ENCODE results near the gene PDE6G. TPM values are rescaled to one million over a fixed set of nuclear protein-coding genes. Genes with fewer than 3 reads are reported as not detected.

The PDE6G gene
- total RNA-seq, 4 donors from 2014 or later, result 2.1 TPM; not detected in 3

GRCh38 chr17:81636505-81637288 is 19.6 kb downstream of the PDE6G start, which contains the start of the genes NPLOC4 and TSPAN10:
Gene NPLOC4, minus strand, starts transcription at chr17:81637112. Its CDS starts 182 bp downstream, at chr17:81636930.
Gene TSPAN10, plus strand, starts transcription at chr17:81637196. Its CDS starts 5,217 bp downstream, at chr17:81642413.
- Histone ChIP-seq H3K36me3 (no peaks in the 10 kb centered on the region), H3K27me3 (no peaks in the 10 kb centered on the region), H3K4me3 (peak within 1 kb of the TSS; percentile 77 to 95), H3K4me1 (peaks cover 0 to 13% of the 10 kb centered on the region in 2 donors), H3K27ac (peak within 1 kb of the TSS; percentile 81), H3K9me3 (no peaks in the 10 kb centered on the region)
- peak; percentile 80 to 89 for DNase-seq
- TF ChIP-seq CTCF (IDR thresholded peaks at IDR 0.05), result peak in 2 of 4 experiments; percentile 19 to 25
- TF ChIP-seq POLR2A (IDR thresholded peaks at IDR 0.05), result peak; percentile 61 to 88
- intact Hi-C loops (cut with DNase I; ENCODE audit: low total_unique reads), result no loop called here

GRCh38 chr17:81635973-81636504 is 20.3 kb downstream of the PDE6G start:
- DNase-seq, result no peak
- no peak for TF ChIP-seq CTCF (IDR thresholded peaks at IDR 0.05)
- TF ChIP-seq POLR2A (IDR thresholded peaks at IDR 0.05), result no peak
- Histone ChIP-seq H3K27me3 (no peaks in the 10 kb centered on the region), H3K36me3 (no peaks in the 10 kb centered on the region), H3K27ac (peak overlapping the region; percentile 81), H3K4me1 (peaks cover 0 to 13% of the 10 kb centered on the region in 2 donors), H3K4me3 (peak overlapping the region; percentile 77 to 95), H3K9me3 (no peaks in the 10 kb centered on the region)
- intact Hi-C loops (cut with DNase I; ENCODE audit: low total_unique reads), result no loop called here

DNA sequence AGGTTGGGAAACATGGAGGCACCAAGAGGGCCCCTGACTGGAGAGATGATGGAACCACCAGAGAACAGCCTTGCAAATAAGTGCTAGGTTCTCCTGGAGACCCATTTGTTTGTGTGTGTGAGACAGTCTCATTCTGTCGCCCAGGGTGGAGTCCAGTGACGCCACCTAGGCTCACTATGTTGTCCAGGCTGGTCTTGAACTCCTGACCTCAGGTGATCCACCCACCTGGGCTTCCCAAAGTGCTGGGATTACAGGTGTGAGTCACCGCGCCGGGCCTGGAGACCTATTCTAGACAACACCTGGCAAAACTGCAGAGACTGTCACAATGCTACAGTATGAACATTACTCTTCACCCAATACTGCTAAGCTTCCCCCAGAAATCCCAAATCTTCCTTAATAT is 20.9 kb downstream of the PDE6G start:
- intact Hi-C loops (cut with DNase I; ENCODE audit: low total_unique reads), result no loop called here
- H3K27ac ChIP-seq, result no peak overlapping the region
- H3K4me3 ChIP-seq, result peak overlapping the region in 1 of 2 donors; percentile 95
- TF ChIP-seq CTCF (IDR thresholded peaks at IDR 0.05) (no peak), POLR2A (IDR thresholded peaks at IDR 0.05) (no peak)
- no peaks in the 10 kb centered on the region for H3K27me3 ChIP-seq
- DNase-seq, result no peak
- H3K9me3 ChIP-seq, result no peaks in the 10 kb centered on the region
- peaks cover 0 to 13% of the 10 kb centered on the region in 2 donors for H3K4me1 ChIP-seq
- H3K36me3 ChIP-seq, result no peaks in the 10 kb centered on the region

DNA sequence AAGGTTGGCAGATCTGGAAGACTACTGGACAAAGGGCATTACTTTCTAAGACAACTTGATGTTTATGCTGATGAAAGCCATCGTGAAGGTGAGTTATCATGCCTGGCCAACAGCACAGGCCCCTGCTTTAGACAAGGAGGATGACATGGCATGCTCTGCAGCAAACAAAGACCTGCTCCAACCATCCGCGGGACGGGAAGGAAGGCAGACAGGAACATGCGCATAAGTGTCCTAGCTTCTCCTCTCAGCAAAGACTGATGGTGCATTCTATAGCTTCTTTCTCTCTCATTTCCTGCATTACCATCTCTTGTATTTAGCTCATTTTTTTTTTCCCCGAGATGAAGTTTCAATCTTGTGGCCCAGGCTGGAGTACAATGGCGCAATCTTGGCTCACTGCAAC is 24.9 kb downstream of the PDE6G start:
- Histone ChIP-seq H3K36me3 (no peaks in the 10 kb centered on the region), H3K4me1 (peaks cover 0 to 13% of the 10 kb centered on the region in 2 donors), H3K4me3 (no peak overlapping the region), H3K27me3 (no peaks in the 10 kb centered on the region), H3K9me3 (no peaks in the 10 kb centered on the region), H3K27ac (no peak overlapping the region)
- no peak for DNase-seq
- TF ChIP-seq CTCF (IDR thresholded peaks at IDR 0.05) (no peak), POLR2A (IDR thresholded peaks at IDR 0.05) (no peak)
- intact Hi-C loops (cut with DNase I; ENCODE audit: low total_unique reads), result no loop called here

DNA sequence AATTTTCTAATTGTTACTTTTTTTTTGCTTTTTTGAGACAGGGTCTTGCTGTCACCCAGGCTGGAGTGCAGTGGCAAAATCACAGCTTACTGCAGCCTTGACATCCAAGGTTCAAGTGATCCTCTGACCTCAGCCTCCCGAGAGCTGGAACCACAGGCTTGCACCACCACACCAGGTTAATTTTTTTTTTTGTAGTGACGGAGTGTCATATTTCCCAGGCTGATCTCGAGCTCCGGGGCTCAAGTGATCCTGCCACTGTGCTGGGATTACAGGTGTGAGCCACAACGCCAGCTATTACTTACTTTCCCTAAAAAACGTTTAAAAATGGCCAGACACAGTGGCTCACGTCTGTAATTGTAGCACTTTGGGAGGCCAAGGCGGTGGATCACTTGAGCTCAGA is 26.1 kb downstream of the PDE6G start:
- H3K4me1 ChIP-seq, result peaks cover 0 to 8% of the 10 kb centered on the region in 2 donors
- intact Hi-C loops (cut with DNase I; ENCODE audit: low total_unique reads), result no loop called here

More for the DNA sequence above, 26.1 kb downstream of the PDE6G start:
- Histone ChIP-seq H3K27me3 (no peaks in the 10 kb centered on the region), H3K9me3 (no peaks in the 10 kb centered on the region), H3K36me3 (no peaks in the 10 kb centered on the region), H3K4me3 (no peak overlapping the region), H3K27ac (no peak overlapping the region)
- TF ChIP-seq POLR2A (IDR thresholded peaks at IDR 0.05) (no peak), CTCF (IDR thresholded peaks at IDR 0.05) (no peak)
- DNase-seq, result no peak

Measured in uterus (tissue), 4 donors.